GM13977 (cell line): ENCODE results near the gene PES1.
"Not testable (repeated sequence)": the region's sequence is repeated elsewhere in the genome, so short reads cannot be mapped to it uniquely, and the experiment has no call there.

Experiments
- DNase-seq: peaks from one replicate; pipeline ENCODE4 v3.0.0; 2012; ENCODE audit warnings: low spot score
- in situ Hi-C: fragments of 300-500 bp; cut with MboI; formaldehyde crosslinking; loops from one replicate; pipeline ENCODE4 v1.12.0; 2022; ENCODE audit warnings: low sequenced_read_pairs, low pct_unique_long_range_greater_than_20kb, mixed read lengths, inconsistent platforms; ENCODE audit not compliant: unreplicated experiment
- TF ChIP-seq, protein P1 (sequence below): IDR thresholded peaks from 2 replicates; pipeline ENCODE4 v1.5.1; 2012; ENCODE audit warnings: mild to moderate bottlenecking, control low read depth; ENCODE audit not compliant: insufficient read depth; ENCODE audit errors: extremely low read depth, missing control alignments

PES1 gene

DNA sequence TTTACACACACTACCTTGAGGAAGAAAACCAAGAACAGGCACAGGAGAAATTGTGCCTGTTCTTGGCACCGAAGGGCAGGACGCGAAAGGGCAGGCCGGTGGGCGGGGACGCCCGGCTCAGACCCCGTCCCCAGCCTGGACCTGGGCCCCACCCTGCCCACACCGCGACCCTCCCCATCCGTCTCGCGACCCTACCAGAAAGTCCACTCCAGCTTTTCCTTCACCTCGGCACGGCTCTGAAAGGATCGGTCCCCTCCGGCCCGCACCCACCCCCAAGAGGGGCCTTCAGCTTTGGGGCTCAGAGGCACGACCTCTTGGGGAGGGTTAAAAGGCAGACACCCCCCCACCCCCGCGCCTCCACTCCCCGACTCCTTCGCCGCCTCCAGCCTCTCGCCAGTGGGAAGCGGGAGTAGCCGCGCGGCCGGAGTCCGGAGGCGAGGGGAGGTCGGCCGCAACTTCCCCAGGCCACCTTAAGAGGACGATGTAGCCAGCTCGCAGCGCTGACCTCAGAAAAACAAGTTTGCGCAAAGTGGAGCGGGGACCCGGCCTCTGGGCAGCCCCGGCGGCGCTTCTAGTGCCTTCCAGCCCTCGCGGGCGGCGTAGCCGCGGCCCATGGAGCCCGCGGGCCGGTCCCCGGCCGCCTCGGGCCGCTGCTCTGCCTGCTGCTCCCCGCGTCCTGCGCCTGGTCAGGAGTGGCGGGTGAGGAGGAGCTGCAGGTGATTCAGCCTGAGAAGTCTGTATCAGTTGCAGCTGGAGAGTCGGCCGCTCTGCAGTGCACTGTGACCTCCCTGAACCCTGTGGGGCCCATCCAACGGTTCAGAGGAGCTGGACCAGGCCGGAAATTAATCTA is 49.5 kb downstream of the PES1 start:
- TF ChIP-seq, protein P1, sequence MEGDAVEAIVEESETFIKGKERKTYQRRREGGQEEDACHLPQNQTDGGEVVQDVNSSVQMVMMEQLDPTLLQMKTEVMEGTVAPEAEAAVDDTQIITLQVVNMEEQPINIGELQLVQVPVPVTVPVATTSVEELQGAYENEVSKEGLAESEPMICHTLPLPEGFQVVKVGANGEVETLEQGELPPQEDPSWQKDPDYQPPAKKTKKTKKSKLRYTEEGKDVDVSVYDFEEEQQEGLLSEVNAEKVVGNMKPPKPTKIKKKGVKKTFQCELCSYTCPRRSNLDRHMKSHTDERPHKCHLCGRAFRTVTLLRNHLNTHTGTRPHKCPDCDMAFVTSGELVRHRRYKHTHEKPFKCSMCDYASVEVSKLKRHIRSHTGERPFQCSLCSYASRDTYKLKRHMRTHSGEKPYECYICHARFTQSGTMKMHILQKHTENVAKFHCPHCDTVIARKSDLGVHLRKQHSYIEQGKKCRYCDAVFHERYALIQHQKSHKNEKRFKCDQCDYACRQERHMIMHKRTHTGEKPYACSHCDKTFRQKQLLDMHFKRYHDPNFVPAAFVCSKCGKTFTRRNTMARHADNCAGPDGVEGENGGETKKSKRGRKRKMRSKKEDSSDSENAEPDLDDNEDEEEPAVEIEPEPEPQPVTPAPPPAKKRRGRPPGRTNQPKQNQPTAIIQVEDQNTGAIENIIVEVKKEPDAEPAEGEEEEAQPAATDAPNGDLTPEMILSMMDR = no peak
- no peak for DNase-seq
- in situ Hi-C loops = no loop called here

DNA sequence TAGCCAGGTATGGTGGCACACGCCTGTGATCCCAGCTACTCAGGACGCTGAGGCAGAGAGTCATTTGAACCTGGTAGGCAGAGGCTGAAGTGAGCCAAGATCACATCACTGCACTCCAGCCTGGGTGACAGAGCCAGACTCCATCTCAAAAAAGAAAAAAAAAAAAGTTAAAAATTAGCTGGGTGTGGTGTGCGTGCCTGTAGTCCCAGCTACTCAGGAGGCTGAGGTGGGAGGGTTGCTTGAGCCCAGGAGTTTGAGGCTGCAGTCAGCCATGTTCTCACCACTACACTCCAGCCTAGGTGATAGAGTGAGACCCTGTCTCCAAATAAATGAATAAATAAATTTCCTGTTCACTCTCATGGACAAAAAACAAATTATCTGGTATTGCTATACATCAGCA is 50.2 kb downstream of the PES1 start:
- DNase-seq, in situ Hi-C loops: not testable (repeated sequence)

DNA sequence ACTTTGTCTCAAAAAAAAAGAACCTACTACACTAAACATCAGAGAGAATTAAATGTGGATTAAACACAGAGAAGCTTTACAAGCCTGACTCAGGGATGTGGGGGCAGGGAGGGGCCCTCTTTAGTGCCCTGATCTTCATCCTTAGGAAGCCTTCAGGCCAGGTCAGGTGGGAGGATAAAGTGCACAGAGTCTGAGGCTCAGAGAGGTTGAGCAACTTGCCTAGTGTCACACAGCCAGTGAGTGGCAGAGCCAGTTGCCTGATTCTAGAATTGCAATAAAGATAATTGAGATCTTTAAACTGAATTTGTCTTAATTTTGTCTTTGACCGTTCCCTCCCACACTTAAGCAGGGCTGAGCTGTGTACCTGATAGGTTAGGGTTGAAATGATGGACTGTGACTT is 52.3 kb downstream of the PES1 start:
- TF ChIP-seq, protein P1 = no peak
- in situ Hi-C loops = no loop called here
- no peak for DNase-seq

DNA sequence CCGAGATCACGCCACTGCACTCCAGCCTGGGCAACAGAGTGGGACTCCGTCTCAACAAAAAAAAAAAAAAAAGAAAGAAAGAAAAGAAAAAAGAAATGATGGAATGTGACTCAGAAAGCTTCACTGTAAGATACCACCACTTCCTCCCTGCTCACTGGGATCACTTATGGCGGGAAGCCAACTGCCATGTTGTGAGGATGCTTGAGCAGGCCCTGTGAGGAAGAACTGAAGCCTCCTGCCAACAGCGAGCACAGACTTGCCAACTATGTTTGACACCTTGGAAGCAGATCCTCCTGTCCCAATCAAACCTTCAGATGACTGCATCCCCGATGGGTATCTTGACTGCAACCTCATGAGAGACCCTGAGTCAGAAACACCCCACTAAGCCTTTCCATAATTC is 53.4 kb downstream of the PES1 start:
- DNase-seq = no peak
- in situ Hi-C loops = no loop called here

DNA sequence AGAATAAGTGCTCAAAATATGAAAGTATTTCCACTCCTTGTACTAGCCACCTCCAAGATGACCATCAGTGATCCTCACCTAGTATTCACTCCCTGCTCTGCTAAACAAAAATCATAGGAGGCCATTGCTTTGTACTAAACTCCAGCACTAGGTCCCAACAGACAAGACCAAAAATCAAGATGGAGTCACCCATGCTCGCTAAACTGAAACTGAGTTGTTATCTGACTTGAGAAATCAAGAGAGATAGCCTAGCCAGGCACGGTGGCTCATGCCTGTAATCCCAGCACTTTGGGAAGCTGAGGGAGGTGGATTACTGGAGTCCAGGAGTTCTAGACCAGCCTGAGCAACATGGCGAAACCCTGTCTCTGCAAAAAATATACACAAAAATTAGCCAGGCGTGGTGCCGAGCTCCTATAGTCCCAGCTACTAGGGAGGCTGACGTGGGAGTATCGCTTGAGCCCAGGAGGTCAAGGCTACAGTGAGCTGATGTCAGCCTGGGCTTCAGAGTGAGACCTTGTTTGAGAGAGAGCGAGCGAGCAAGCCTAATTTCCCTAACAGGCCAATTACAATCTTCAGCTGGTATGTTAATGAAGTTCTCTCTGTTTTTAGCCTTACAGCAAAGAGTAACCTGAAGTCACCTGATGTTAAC is 54.5 kb downstream of the PES1 start:
- TF ChIP-seq, protein P1 = no peak
- in situ Hi-C loops = no loop called here

More for the DNA sequence above, 53.4 kb downstream of the PES1 start:
- TF ChIP-seq, protein P1 = no peak

DNA sequence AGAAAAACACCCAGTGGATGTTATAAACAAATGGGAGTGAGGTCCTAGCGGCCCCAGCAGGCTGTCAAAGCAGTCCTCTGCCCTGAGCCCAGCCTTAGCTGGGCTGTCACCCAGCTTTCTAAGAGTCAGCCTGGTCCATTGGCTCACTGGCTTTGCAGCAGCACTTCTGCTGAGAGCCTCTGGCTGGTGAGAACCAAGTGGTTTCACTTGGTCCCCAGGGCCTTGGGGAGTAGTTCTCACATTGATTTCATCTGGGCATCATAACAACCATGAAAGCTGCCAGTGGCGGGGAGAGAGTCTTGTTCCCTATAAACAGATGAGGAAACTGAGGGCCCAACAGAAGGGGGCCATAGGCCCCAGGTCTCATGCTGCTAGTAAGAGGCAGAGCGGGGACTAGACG is 56.5 kb downstream of the PES1 start:
- in situ Hi-C loops = no loop called here
- TF ChIP-seq, protein P1 = no peak
- no peak for DNase-seq

More for the DNA sequence above, 54.5 kb downstream of the PES1 start:
- DNase-seq = no peak
